Pancreas (tissue), 10 donors: ENCODE results near the gene DOP1A. TPM values are rescaled to one million over a fixed set of nuclear protein-coding genes. Genes with fewer than 3 reads are reported as not detected.

Experiments
- ATAC-seq, 4 donors: fragments of 200-7000 bp; cut with Tn5 transposase; one replicate each; pipeline versions ENCODE4 v1.8.0 to v1.9.1; 2020; ENCODE audit warnings: mild to moderate bottlenecking in 4 of 4, moderate library complexity in 4 of 4
- DNase-seq, 6 donors: peaks; one replicate each; pipeline ENCODE4 v3.0.0-alpha.2; 2020
- FAIRE-seq: peaks from 2 replicates; lab custom pipeline; 2012; peaks lifted over from hg19 to GRCh38; lab: Jason Lieb, UNC
- H3K27ac ChIP-seq, 4 donors: fragments of 200-600 bp; sonication (generic); 1 replicate in 3 of 4; 2 replicates in 1 of 4; pipeline versions ENCODE4 v1.5.0 to v1.8.0; 2020
- H3K27me3 ChIP-seq, 4 donors: fragments of 200-600 bp; one replicate each; pipeline ENCODE4 v1.8.0; 2021
- H3K36me3 ChIP-seq, 3 donors: fragments of 200-600 bp; sonication (generic) in 1 of 3; one replicate each; pipeline versions ENCODE4 v1.5.0 to v1.8.0; 2020 to 2021
- H3K4me1 ChIP-seq, 3 donors: fragments of 200-600 bp; one replicate each; pipeline ENCODE4 v1.8.0; 2021
- H3K4me3 ChIP-seq, 4 donors: fragments of 200-600 bp; sonication (generic) in 2 of 4; one replicate each; pipeline versions ENCODE4 v1.5.0 to v1.8.0; 2020 to 2021
- H3K9me3 ChIP-seq, 4 donors: fragments of 200-600 bp; one replicate each; pipeline ENCODE4 v1.8.0; 2021
- CTCF ChIP-seq, 4 donors: fragments of 200-600 bp; sonication (generic) in 3 of 4; IDR thresholded peaks; one replicate each; pipeline versions ENCODE4 v1.5.0 to v1.8.0; 2021; ENCODE audit warnings: antibody characterized with exemption in 4 of 4
- WGBS, 2 donors: extraction: QIAGEN DNeasy Blood & Tissue Kit; methylation state at CpG; one replicate each; pipeline ENCODE4 v1.1.7; 2013; 5-methylcytosine and 5-hydroxymethylcytosine counted together
- intact Hi-C, 3 donors: fragments of 100-400 bp; cut with DNase I; formaldehyde crosslinking; loops; one replicate each; pipeline versions ENCODE4 v1.11.1 to v1.14.2; 2022
- polyA plus RNA-seq, 2 donors: library from polyadenylated mRNA; stranded (reverse); fragments of 200-250 nt; gene quantifications; one replicate each; pipeline ENCODE4 v1.2.3, GENCODE V29; 2013
- total RNA-seq, 6 donors: library from RNA; stranded (reverse); fragmentation: NEBNext Ultra II Directional in 4 of 6; extraction: Animal tissue kit (Norgen Biotek cat#: 25700) in 4 of 6; gene quantifications; one replicate each; pipeline versions ENCODE4 v1.2.1 to v1.2.4, GENCODE V29; 2021 to 2023
- donor health status: healthy with polysubstance abuse.
- donor health status: DM: no; HTN: no; CAD: no; lungs with moderate emphysema.
- donor health status: DM: no; HTN: no; CAD: no.
- donor health status: control.
- donor health status: control.
- donor health status: Bipolar disorder and iron deficiency.
- donor health status: DM: yes; HTN: yes; CAD: no.
- donor health status: DM: no; HTN: no; CAD: no.
- donor health status: DM: no; HTN: no; CAD: no.
- donor health status: DM: yes; HTN: yes; CAD: no.

DOP1A gene
- total and polyA plus RNA-seq, 8 donors = 5.9 to 16.1 (median 10.5) TPM

GRCh38 chr6:83124553-83124952 lies 57.1 kb downstream of the DOP1A start:
- DNase-seq (no peak), FAIRE-seq (no peak), ATAC-seq (no peak)
- Histone ChIP-seq H3K4me3 (no peak overlapping the region), H3K36me3 (peaks cover 0 to 36% (median 21%) of the 10 kb centered on the region in 3 donors), H3K4me1 (no peaks in the 10 kb centered on the region), H3K27me3 (no peaks in the 10 kb centered on the region), H3K27ac (no peak overlapping the region), H3K9me3 (no peaks in the 10 kb centered on the region)
- TF ChIP-seq CTCF (IDR thresholded peaks at IDR 0.05) = no peak
- 93 to 95% methylated on average over 3 of the region's 3 CpGs for WGBS, 2 donors
- intact Hi-C loops = no loop called here

GRCh38 chr6:83125425-83125824 lies 58.0 kb downstream of the DOP1A start:
- Histone ChIP-seq H3K9me3 (no peaks in the 10 kb centered on the region), H3K27ac (no peak overlapping the region), H3K4me3 (no peak overlapping the region), H3K36me3 (peaks cover 0 to 45% (median 20%) of the 10 kb centered on the region in 3 donors), H3K4me1 (no peaks in the 10 kb centered on the region), H3K27me3 (no peaks in the 10 kb centered on the region)
- FAIRE-seq (no peak), ATAC-seq (no peak), DNase-seq (no peak)
- intact Hi-C loops = no loop called here
- no peak for TF ChIP-seq CTCF (IDR thresholded peaks at IDR 0.05)

- no peak for DNase-seq
- Histone ChIP-seq H3K4me3 (no peak overlapping the region), H3K27ac (no peak overlapping the region), H3K9me3 (no peaks in the 10 kb centered on the region), H3K36me3 (peaks cover 0 to 45% (median 20%) of the 10 kb centered on the region in 3 donors), H3K27me3 (no peaks in the 10 kb centered on the region), H3K4me1 (no peaks in the 10 kb centered on the region)
- FAIRE-seq = no peak
- no peak for TF ChIP-seq CTCF (IDR thresholded peaks at IDR 0.05)
- no peak for ATAC-seq
- 96 to 98% methylated on average over 2 of the region's 2 CpGs for WGBS, 2 donors
- intact Hi-C loops = no loop called here
Observed at GRCh38 chr6:83126223-83126622, 58.8 kb downstream of the DOP1A start.

GRCh38 chr6:83126807-83127206 lies 59.3 kb downstream of the DOP1A start:
- Histone ChIP-seq H3K36me3 (peaks cover 0 to 51% (median 20%) of the 10 kb centered on the region in 3 donors), H3K9me3 (no peaks in the 10 kb centered on the region), H3K27me3 (no peaks in the 10 kb centered on the region), H3K27ac (no peak overlapping the region), H3K4me1 (no peaks in the 10 kb centered on the region), H3K4me3 (no peak overlapping the region)
- FAIRE-seq (no peak), ATAC-seq (no peak), DNase-seq (no peak)
- intact Hi-C loops = no loop called here
- 94 to 95% methylated on average over 5 of the region's 5 CpGs for WGBS, 2 donors
- no peak for TF ChIP-seq CTCF (IDR thresholded peaks at IDR 0.05)

GRCh38 chr6:83127258-83127657 lies 59.8 kb downstream of the DOP1A start:
- no peak for TF ChIP-seq CTCF (IDR thresholded peaks at IDR 0.05)
- H3K36me3 ChIP-seq = peaks cover 0 to 54% (median 20%) of the 10 kb centered on the region in 3 donors
- H3K27me3 ChIP-seq = no peaks in the 10 kb centered on the region
- intact Hi-C loops = no loop called here
- no peaks in the 10 kb centered on the region for H3K9me3 ChIP-seq
- H3K4me3 ChIP-seq = no peak overlapping the region
- H3K4me1 ChIP-seq = no peaks in the 10 kb centered on the region
- ATAC-seq (no peak), FAIRE-seq (no peak), DNase-seq (no peak)
- H3K27ac ChIP-seq = no peak overlapping the region
- WGBS, 2 donors = 78 to 83% methylated on average over 5 of the region's 5 CpGs
